Measurements from ENCODE around the gene SP1. TPM values are rescaled to one million over a fixed set of nuclear protein-coding genes. Genes with fewer than 3 reads are reported as not detected.

The SP1 gene
- total RNA-seq, 1 experiment from 2014 or later, result 81.0 TPM

GRCh38 chr12:53389702-53390101, 9.7 kb downstream of the SP1 start:
- BruUV-seq (replicated peaks), result TSS peak; percentile 59
- H3K9me3 ChIP-seq (ENCODE audit: control insufficient read depth, insufficient read depth, low read depth, low read length), result no peaks in the 10 kb centered on the region
- no peak for DNase-seq (ENCODE audit: low read depth, low spot score)
- no peaks in the 10 kb centered on the region; the same call in 1 of the 2 replicates for H3K36me3 ChIP-seq (ENCODE audit: control insufficient read depth, insufficient read depth, low read length)
- TF ChIP-seq SIN3A (IDR thresholded peaks at IDR 0.05; ENCODE audit: borderline replicate concordance, insufficient read depth, low read depth, low read length) (no peak), TCF7L2 (IDR thresholded peaks at IDR 0.05; ENCODE audit: low read depth, low read length) (no peak), REST (IDR thresholded peaks at IDR 0.05; ENCODE audit: insufficient read depth in 1 of 2, low read depth in 2 of 2, low read length in 1 of 2) (no peak), POLR2AphosphoS5 (IDR thresholded peaks at IDR 0.05; ENCODE audit: low read depth, low read length) (no peak), CTCF (IDR thresholded peaks at IDR 0.05) (no peak)
- no peak for ATAC-seq
- intact Hi-C loops (cut with micrococcal nuclease; ENCODE audit: unreplicated experiment), result loop anchor here (10.0 kb wide), 1 partner anchor 605 kb away; no protein-coding TSS in a partner anchor
- ChIA-PET CTCF (no interaction called here), POLR2A (interaction anchor here (0.6 kb wide), 2 partner anchors 41 to 91 kb away, joined by 5 read pairs; no protein-coding TSS in a partner anchor)
- H3K4me3 ChIP-seq (ENCODE audit: low read depth in 2 of 2, low read length in 2 of 2), result no peak overlapping the region
- H3K27me3 ChIP-seq (ENCODE audit: control insufficient read depth, insufficient read depth, low read length), result no peaks in the 10 kb centered on the region
- in situ Hi-C loops (cut with HindIII; ENCODE audit: low pct_unique_long_range_greater_than_20kb, low sequenced_read_pairs), result no loop called here
- H3K27ac ChIP-seq (ENCODE audit: low read length), result peak overlapping the region; percentile 29; the same call in 1 of the 2 replicates
- H3K4me1 ChIP-seq (ENCODE audit: control insufficient read depth, insufficient read depth, low read length), result peaks cover 18% of the 10 kb centered on the region

GRCh38 chr12:53391724-53392123, 11.7 kb downstream of the SP1 start:
- ATAC-seq (no peak), DNase-seq (ENCODE audit: low read depth, low spot score) (no peak)
- CTCF ChIA-PET, result no interaction called here
- no TSS peak for BruUV-seq (replicated peaks)
- TF ChIP-seq POLR2AphosphoS5 (IDR thresholded peaks at IDR 0.05; ENCODE audit: low read depth, low read length) (no peak), REST (IDR thresholded peaks at IDR 0.05; ENCODE audit: insufficient read depth in 1 of 2, low read depth in 2 of 2, low read length in 1 of 2) (no peak), CTCF (IDR thresholded peaks at IDR 0.05) (no peak), TCF7L2 (IDR thresholded peaks at IDR 0.05; ENCODE audit: low read depth, low read length) (no peak), SIN3A (IDR thresholded peaks at IDR 0.05; ENCODE audit: borderline replicate concordance, insufficient read depth, low read depth, low read length) (no peak)
- Histone ChIP-seq H3K27me3 (ENCODE audit: control insufficient read depth, insufficient read depth, low read length) (no peaks in the 10 kb centered on the region), H3K27ac (ENCODE audit: low read length) (no peak overlapping the region), H3K4me3 (ENCODE audit: low read depth in 2 of 2, low read length in 2 of 2) (no peak overlapping the region), H3K4me1 (ENCODE audit: control insufficient read depth, insufficient read depth, low read length) (peaks cover 16% of the 10 kb centered on the region), H3K36me3 (ENCODE audit: control insufficient read depth, insufficient read depth, low read length) (no peaks in the 10 kb centered on the region), H3K9me3 (ENCODE audit: control insufficient read depth, insufficient read depth, low read depth, low read length) (no peaks in the 10 kb centered on the region)
- intact Hi-C loops (cut with micrococcal nuclease; ENCODE audit: unreplicated experiment) (no loop called here), in situ Hi-C loops (cut with HindIII; ENCODE audit: low pct_unique_long_range_greater_than_20kb, low sequenced_read_pairs) (no loop called here)
- POLR2A ChIA-PET, result no interaction called here
